Panc1 (cell line): ENCODE results near the gene MYL5. TPM values are rescaled to one million over a fixed set of nuclear protein-coding genes. Genes with fewer than 3 reads are reported as not detected.

ENCODE experiments used
- ATAC-seq: fragments of 200-7000 bp; cut with Tn5 transposase; 2 replicates; pipeline ENCODE4 v1.9.1; 2020; ENCODE audit warnings: mild to moderate bottlenecking, moderate library complexity
- BruUV-seq: library from RNA; stranded (reverse); fragments of 400-500 nt; replicated peaks from 2 replicates; lab custom pipeline; 2021; lab: Mats Ljungman, UMichigan
- CTCF ChIA-PET: fragments of 300-600 bp; sonication (Branson Sonifier 250); formaldehyde crosslinking; loops from one replicate; lab custom pipeline; 2022; ENCODE audit warnings: antibody characterized with exemption; lab: Charles Lee
- POLR2A ChIA-PET: fragments of 300-600 bp; sonication (Branson Sonifier 250); formaldehyde crosslinking; loops from one replicate; lab custom pipeline; 2022; ENCODE audit warnings: antibody characterized with exemption; lab: Charles Lee
- DNase-seq: peaks from one replicate; pipeline ENCODE4 v3.0.0-alpha.2; 2010; ENCODE audit warnings: low read depth, low spot score
- H3K27ac ChIP-seq: 2 replicates; pipeline ENCODE4 v1.5.1; 2011; ENCODE audit warnings: mild to moderate bottlenecking, low read length, inconsistent platforms
- H3K27me3 ChIP-seq: fragments of 200-500 bp; sonication (Bioruptor generic); 2 replicates; pipeline ENCODE4 v1.6.0; 2014; ENCODE audit warnings: low read length, inconsistent platforms; ENCODE audit not compliant: control insufficient read depth, insufficient read depth
- H3K36me3 ChIP-seq: fragments of 200-500 bp; sonication (Bioruptor generic); 2 replicates; pipeline ENCODE4 v1.5.1; 2014; ENCODE audit warnings: inconsistent platforms, mild to moderate bottlenecking, low read length, moderate library complexity; ENCODE audit not compliant: control insufficient read depth, insufficient read depth
- H3K4me1 ChIP-seq: 2 replicates; pipeline ENCODE4 v1.5.1; 2011; ENCODE audit warnings: inconsistent platforms, mild to moderate bottlenecking, low read length, moderate library complexity; ENCODE audit not compliant: control insufficient read depth, insufficient read depth
- H3K4me3 ChIP-seq, 2 experiments: 2 replicates each; pipeline ENCODE4 v1.5.1; 2011 to 2012; ENCODE audit warnings: low read depth in 2 of 2, low read length in 2 of 2, mild to moderate bottlenecking in 2 of 2, inconsistent platforms in 1 of 2, moderate library complexity in 1 of 2
- H3K9me3 ChIP-seq: fragments of 200-500 bp; sonication (Bioruptor generic); 2 replicates; pipeline ENCODE4 v1.5.1; 2014; ENCODE audit warnings: low read depth, mild to moderate bottlenecking, inconsistent platforms, low read length, moderate library complexity; ENCODE audit not compliant: control insufficient read depth, insufficient read depth
- CTCF ChIP-seq: fragments of 450-650 bp; IDR thresholded peaks from 2 replicates; pipeline ENCODE4 v1.5.1; 2017; ENCODE audit warnings: mild to moderate bottlenecking
- POLR2AphosphoS5 ChIP-seq: IDR thresholded peaks from 2 replicates; pipeline ENCODE4 v1.6.1; 2012; ENCODE audit warnings: mild to moderate bottlenecking, low read depth, low read length, moderate library complexity
- REST ChIP-seq, 2 experiments: IDR thresholded peaks; 2 replicates each; pipeline ENCODE4 v1.6.1; 2011 to 2012; ENCODE audit warnings: low read depth in 2 of 2, control low read depth in 1 of 2, low read length in 1 of 2, mild to moderate bottlenecking in 1 of 2, moderate library complexity in 1 of 2; ENCODE audit not compliant: insufficient read depth in 1 of 2
- SIN3A ChIP-seq: IDR thresholded peaks from 2 replicates; pipeline ENCODE4 v1.6.1; 2012; ENCODE audit warnings: low read depth, mild to moderate bottlenecking, low read length, moderate library complexity, borderline replicate concordance; ENCODE audit not compliant: insufficient read depth
- TCF7L2 ChIP-seq: IDR thresholded peaks from 2 replicates; pipeline ENCODE4 v1.6.1; 2011; ENCODE audit warnings: mild to moderate bottlenecking, low read depth, low read length, inconsistent platforms
- in situ Hi-C: cut with HindIII; loops from 2 replicates; pipeline ENCODE4 v1.10.0; 2016; ENCODE audit warnings: low sequenced_read_pairs, low pct_unique_long_range_greater_than_20kb
- intact Hi-C: fragments of 100-400 bp; cut with micrococcal nuclease; formaldehyde crosslinking; loops from one replicate; pipeline ENCODE4 v1.10.0; 2022; ENCODE audit not compliant: unreplicated experiment
- total RNA-seq: library from RNA; stranded (reverse); gene quantifications from one replicate; pipeline ENCODE4 v1.2.1, GENCODE V29; 2021; ENCODE audit not compliant: unreplicated experiment

MYL5 gene
- total RNA-seq, 1 experiment from 2014 or later = 12.0 TPM

GRCh38 chr4:635851-636627 lies 38.3 kb upstream of the MYL5 start:
- BruUV-seq = no TSS peak
- no peak for ATAC-seq
- no peak for DNase-seq
- intact Hi-C loops = no loop called here
- Histone ChIP-seq H3K27me3 (no peaks in the 10 kb centered on the region), H3K36me3 (no peaks in the 10 kb centered on the region), H3K4me3 (no peak overlapping the region), H3K4me1 (no peaks in the 10 kb centered on the region), H3K9me3 (no peaks in the 10 kb centered on the region), H3K27ac (no peak overlapping the region)
- TF ChIP-seq CTCF (no peak), REST (IDR thresholded peaks at IDR 0.05; ENCODE audit: insufficient read depth in 1 of 2, low read depth in 2 of 2, low read length in 1 of 2) (no peak), SIN3A (no peak), POLR2AphosphoS5 (no peak), TCF7L2 (no peak)
- CTCF ChIA-PET = no interaction called here
- in situ Hi-C loops = no loop called here
- POLR2A ChIA-PET = no interaction called here

- DNase-seq = no peak
- no peaks in the 10 kb centered on the region for H3K9me3 ChIP-seq
- no TSS peak for BruUV-seq
These were observed 37.6 kb upstream of the MYL5 start for GRCh38 chr4:636628-637159.

More at GRCh38 chr4:636628-637159, 37.6 kb upstream of the MYL5 start:
- H3K4me3 ChIP-seq = no peak overlapping the region
- no peaks in the 10 kb centered on the region for H3K27me3 ChIP-seq
- TF ChIP-seq POLR2AphosphoS5 (no peak), TCF7L2 (no peak), SIN3A (no peak), CTCF (no peak), REST (IDR thresholded peaks at IDR 0.05; ENCODE audit: insufficient read depth in 1 of 2, low read depth in 2 of 2, low read length in 1 of 2) (no peak)
- no peak overlapping the region for H3K27ac ChIP-seq
- no peak for ATAC-seq
- in situ Hi-C loops = no loop called here
- no peaks in the 10 kb centered on the region for H3K36me3 ChIP-seq
- intact Hi-C loops = no loop called here
- ChIA-PET CTCF (no interaction called here), POLR2A (no interaction called here)
- no peaks in the 10 kb centered on the region for H3K4me1 ChIP-seq
